Measurements from ENCODE around the gene NOL9.

- TF ChIP-seq POLR2AphosphoS5 (IDR thresholded peaks at IDR 0.05) = no peak
- TF ChIP-seq CTCF (IDR thresholded peaks at IDR 0.05) = no peak
- no peak for TF ChIP-seq POLR2A (IDR thresholded peaks at IDR 0.05)
These were observed 32.8 kb downstream of the NOL9 start for GRCh38 chr1:6521536-6521935.
